Cardiac septum (tissue), 1 donor: ENCODE measurements around the gene GALR2. TPM values are rescaled to one million over a fixed set of nuclear protein-coding genes. Genes with fewer than 3 reads are reported as not detected.

Experiments used
- DNase-seq: peaks from one replicate; pipeline ENCODE4 v3.0.0-alpha.2; 2020; ENCODE audit warnings: low spot score
- intact Hi-C: fragments of 100-400 bp; cut with DNase I; formaldehyde crosslinking; loops from one replicate; pipeline ENCODE4 v1.14.0; 2022
- microRNA-seq: library from miRNA; unstranded; fragments of <30 nt; microRNA quantifications from one replicate; pipeline ENCODE4 v1.2.0, GENCODE V29; 2020
- total RNA-seq: library from RNA; stranded (reverse); fragmentation: NEBNext Ultra II Directional; extraction: Animal tissue kit (Norgen Biotek cat#: 25700); gene quantifications from one replicate; pipeline ENCODE4 v1.2.1, GENCODE V29; 2021
- donor health status: DM: no; HTN: no; CAD: no.

GALR2 gene
- total RNA-seq, 1 donor from 2014 or later: not detected

- intact Hi-C loops: loop anchor here (2.0 kb wide), 1 partner anchor 60 kb away; no protein-coding TSS in a partner anchor
- DNase-seq: no peak
Measured at GRCh38 chr17:76122431-76123190, 48.0 kb downstream of the GALR2 start.

- intact Hi-C loops: loop anchor here (2.0 kb wide), 1 partner anchor 60 kb away; no protein-coding TSS in a partner anchor
- DNase-seq: no peak
Measured at GRCh38 chr17:76123191-76123499, 48.6 kb downstream of the GALR2 start.

- no peak for DNase-seq
- intact Hi-C loops: loop anchor here (2.0 kb wide), 1 partner anchor 59 kb away; no protein-coding TSS in a partner anchor
Measured at GRCh38 chr17:76123749-76124581, 49.4 kb downstream of the GALR2 start.

- DNase-seq: no peak
- intact Hi-C loops: no loop called here
Measured at GRCh38 chr17:76124582-76125390, 50.2 kb downstream of the GALR2 start.

- DNase-seq: no peak
- intact Hi-C loops: no loop called here
Measured at GRCh38 chr17:76125391-76125675, 50.8 kb downstream of the GALR2 start.

GRCh38 chr17:76125922-76126321 lies 51.3 kb downstream of the GALR2 start:
- intact Hi-C loops: no loop called here
- no peak for DNase-seq

Small RNAs within 50 kb of the gene (microRNA-seq; reads per million reads assigned to microRNA genes)
- gene MIR6868: 1.3 reads per million

Other genes with a start within 250 kb of the GALR2 start
- gene UNC13D, start 230.4 kb upstream of the GALR2 start, total RNA-seq: 7.9 TPM
- 129 TPM for gene WBP2, start 219.4 kb upstream of the GALR2 start, total RNA-seq
- gene TRIM47, start 196.2 kb upstream of the GALR2 start, total RNA-seq: 39.5 TPM
- gene TRIM65, start 177.8 kb upstream of the GALR2 start, total RNA-seq: 12.1 TPM
- gene MRPL38, start 169.9 kb upstream of the GALR2 start, total RNA-seq: 76.3 TPM
- gene FBF1, start 133.7 kb upstream of the GALR2 start, total RNA-seq: 5.2 TPM
- gene ACOX1, start 95.6 kb upstream of the GALR2 start, total RNA-seq: 73.3 TPM
- 9.6 TPM for gene TEN1, start 95.5 kb upstream of the GALR2 start, total RNA-seq
- 2.7 TPM for gene CDK3, start 73.9 kb upstream of the GALR2 start, total RNA-seq
- gene EVPL, start 47.5 kb upstream of the GALR2 start, total RNA-seq: 0.05 TPM
- 53.9 TPM for gene SRP68, start 2.3 kb upstream of the GALR2 start, total RNA-seq
- gene ZACN, start 4.4 kb downstream of the GALR2 start, total RNA-seq: not detected
- gene EXOC7, start 29.0 kb downstream of the GALR2 start, total RNA-seq: 86.9 TPM
- gene FOXJ1, start 66.5 kb downstream of the GALR2 start, total RNA-seq: not detected
- gene RNF157, start 165.7 kb downstream of the GALR2 start, total RNA-seq: 2.5 TPM
- gene UBALD2, start 190.6 kb downstream of the GALR2 start, total RNA-seq: 22.7 TPM
- 1.8 TPM for gene QRICH2, start 233.5 kb downstream of the GALR2 start, total RNA-seq